ENCODE data around the gene ZNF534.
"Not testable (repeated sequence)": the region's sequence is repeated elsewhere in the genome, so short reads cannot be mapped to it uniquely, and the experiment has no call there.

The ZNF534 gene

GRCh38 chr19:52484111-52484743 is 55.3 kb downstream of the ZNF534 start:
- H3K9ac ChIP-seq (ENCODE audit: low read depth, low read length); H3K4me1 ChIP-seq (ENCODE audit: insufficient read depth, low read length); H3K36me3 ChIP-seq (ENCODE audit: insufficient read depth, low read length): not testable (repeated sequence)
- peaks cover 13% of the 10 kb centered on the region for H3K9me3 ChIP-seq (ENCODE audit: control insufficient read depth, insufficient read depth, low read length)

- peaks cover 12% of the 10 kb centered on the region for H3K9me3 ChIP-seq (ENCODE audit: control insufficient read depth, insufficient read depth, low read length)
- not testable (repeated sequence) for H3K9ac ChIP-seq (ENCODE audit: low read depth, low read length); H3K36me3 ChIP-seq (ENCODE audit: insufficient read depth, low read length); H3K4me1 ChIP-seq (ENCODE audit: insufficient read depth, low read length)
Observed at GRCh38 chr19:52485064-52485463, 56.1 kb downstream of the ZNF534 start.

- not testable (repeated sequence) for H3K4me1 ChIP-seq (ENCODE audit: insufficient read depth, low read length); H3K36me3 ChIP-seq (ENCODE audit: insufficient read depth, low read length); H3K9me3 ChIP-seq (ENCODE audit: control insufficient read depth, insufficient read depth, low read length); H3K9ac ChIP-seq (ENCODE audit: low read depth, low read length)
Observed at GRCh38 chr19:52485561-52486240, 56.8 kb downstream of the ZNF534 start.

GRCh38 chr19:52492201-52492993 is 63.4 kb downstream of the ZNF534 start:
- Histone ChIP-seq H3K36me3 (ENCODE audit: insufficient read depth, low read length) (no peaks in the 10 kb centered on the region), H3K9me3 (ENCODE audit: control insufficient read depth, insufficient read depth, low read length) (no peaks in the 10 kb centered on the region; the same call in none of the 2 replicates), H3K9ac (ENCODE audit: low read depth, low read length) (peak overlapping the region; percentile 77), H3K4me1 (ENCODE audit: insufficient read depth, low read length) (no peaks in the 10 kb centered on the region)

- Histone ChIP-seq H3K9me3 (ENCODE audit: control insufficient read depth, insufficient read depth, low read length) (no peaks in the 10 kb centered on the region; the same call in 1 of the 2 replicates), H3K36me3 (ENCODE audit: insufficient read depth, low read length) (no peaks in the 10 kb centered on the region), H3K4me1 (ENCODE audit: insufficient read depth, low read length) (no peaks in the 10 kb centered on the region), H3K9ac (ENCODE audit: low read depth, low read length) (peak overlapping the region; percentile 77)
Observed at GRCh38 chr19:52492994-52493470, 64.1 kb downstream of the ZNF534 start.

GRCh38 chr19:52494518-52494917 is 65.6 kb downstream of the ZNF534 start:
- H3K9ac ChIP-seq (ENCODE audit: low read depth, low read length): no peak overlapping the region
- H3K4me1 ChIP-seq (ENCODE audit: insufficient read depth, low read length): no peaks in the 10 kb centered on the region
- no peaks in the 10 kb centered on the region for H3K9me3 ChIP-seq (ENCODE audit: control insufficient read depth, insufficient read depth, low read length)
- no peaks in the 10 kb centered on the region for H3K36me3 ChIP-seq (ENCODE audit: insufficient read depth, low read length)

GRCh38 chr19:52498571-52498970 is 69.6 kb downstream of the ZNF534 start:
- H3K9me3 ChIP-seq (ENCODE audit: control insufficient read depth, insufficient read depth, low read length): no peaks in the 10 kb centered on the region
- H3K9ac ChIP-seq (ENCODE audit: low read depth, low read length): no peak overlapping the region
- H3K4me1 ChIP-seq (ENCODE audit: insufficient read depth, low read length): no peaks in the 10 kb centered on the region
- H3K36me3 ChIP-seq (ENCODE audit: insufficient read depth, low read length): no peaks in the 10 kb centered on the region

GRCh38 chr19:52500474-52500873 is 71.5 kb downstream of the ZNF534 start:
- H3K9me3 ChIP-seq (ENCODE audit: control insufficient read depth, insufficient read depth, low read length); H3K4me1 ChIP-seq (ENCODE audit: insufficient read depth, low read length); H3K9ac ChIP-seq (ENCODE audit: low read depth, low read length); H3K36me3 ChIP-seq (ENCODE audit: insufficient read depth, low read length): not testable (repeated sequence)

- not testable (repeated sequence) for H3K4me1 ChIP-seq (ENCODE audit: insufficient read depth, low read length); H3K9ac ChIP-seq (ENCODE audit: low read depth, low read length); H3K9me3 ChIP-seq (ENCODE audit: control insufficient read depth, insufficient read depth, low read length); H3K36me3 ChIP-seq (ENCODE audit: insufficient read depth, low read length)
Observed at GRCh38 chr19:52500991-52501390, 72.0 kb downstream of the ZNF534 start.

Data from ES-I3 (cell line).